ENCODE data around the gene DICER1.

Gene DICER1

DNA sequence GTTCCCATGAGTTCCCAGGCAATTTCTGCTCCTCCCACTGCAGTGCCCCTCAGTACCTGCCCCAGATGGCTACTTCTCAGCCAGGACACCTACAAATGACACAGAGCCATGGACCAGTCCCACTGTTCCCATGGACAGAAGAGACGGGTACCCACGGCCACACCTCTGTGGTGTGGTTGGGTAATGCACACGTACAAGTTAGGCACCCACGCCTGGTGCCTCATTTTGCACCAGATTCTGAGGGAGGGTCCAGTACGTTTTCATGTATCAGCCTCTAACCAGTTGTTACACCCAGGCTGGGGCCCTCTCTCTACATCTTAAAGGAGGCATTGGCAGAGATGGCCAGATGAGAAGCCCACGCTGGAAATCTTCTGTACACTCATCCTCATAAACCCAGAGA, 114.0 kb downstream of the DICER1 start:
- DNase-seq, result peak in 1 of 2 donors; percentile 34

DNA sequence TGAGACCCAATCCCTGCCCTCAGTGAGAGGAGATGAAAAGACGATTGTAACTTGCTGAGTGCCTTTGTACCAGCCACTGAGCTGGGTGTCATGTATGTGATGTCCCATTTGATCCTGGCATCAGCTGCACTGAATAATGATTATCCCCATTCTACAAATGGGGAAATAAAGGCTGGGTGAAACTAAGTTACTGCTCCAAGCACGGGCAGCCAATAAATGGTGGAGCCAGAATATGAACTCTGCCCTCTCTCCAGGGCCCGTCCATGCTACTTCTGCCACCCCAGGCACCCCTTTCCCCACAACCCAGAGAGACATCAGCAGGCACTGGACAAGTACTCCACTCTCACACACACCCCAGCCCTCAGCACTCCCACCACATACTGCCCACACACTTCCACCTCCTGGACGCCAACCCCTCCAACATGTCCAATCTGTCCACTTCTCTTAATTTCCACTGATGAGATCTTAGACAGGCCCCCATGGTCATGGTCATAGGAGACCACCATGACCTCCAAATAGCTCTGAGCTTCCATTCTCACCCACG, 115.8 kb downstream of the DICER1 start:
- Histone ChIP-seq H3K4me3 (no peak overlapping the region), H3K9me3 (no peaks in the 10 kb centered on the region), H3K27ac (peak overlapping the region; percentile 11 to 18), H3K4me1 (peaks cover 0 to 16% (median 9%) of the 10 kb centered on the region in 4 donors), H3K27me3 (no peaks in the 10 kb centered on the region), H3K36me3 (no peaks in the 10 kb centered on the region)
- no peak for DNase-seq
- TF ChIP-seq, protein P1, sequence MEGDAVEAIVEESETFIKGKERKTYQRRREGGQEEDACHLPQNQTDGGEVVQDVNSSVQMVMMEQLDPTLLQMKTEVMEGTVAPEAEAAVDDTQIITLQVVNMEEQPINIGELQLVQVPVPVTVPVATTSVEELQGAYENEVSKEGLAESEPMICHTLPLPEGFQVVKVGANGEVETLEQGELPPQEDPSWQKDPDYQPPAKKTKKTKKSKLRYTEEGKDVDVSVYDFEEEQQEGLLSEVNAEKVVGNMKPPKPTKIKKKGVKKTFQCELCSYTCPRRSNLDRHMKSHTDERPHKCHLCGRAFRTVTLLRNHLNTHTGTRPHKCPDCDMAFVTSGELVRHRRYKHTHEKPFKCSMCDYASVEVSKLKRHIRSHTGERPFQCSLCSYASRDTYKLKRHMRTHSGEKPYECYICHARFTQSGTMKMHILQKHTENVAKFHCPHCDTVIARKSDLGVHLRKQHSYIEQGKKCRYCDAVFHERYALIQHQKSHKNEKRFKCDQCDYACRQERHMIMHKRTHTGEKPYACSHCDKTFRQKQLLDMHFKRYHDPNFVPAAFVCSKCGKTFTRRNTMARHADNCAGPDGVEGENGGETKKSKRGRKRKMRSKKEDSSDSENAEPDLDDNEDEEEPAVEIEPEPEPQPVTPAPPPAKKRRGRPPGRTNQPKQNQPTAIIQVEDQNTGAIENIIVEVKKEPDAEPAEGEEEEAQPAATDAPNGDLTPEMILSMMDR (IDR thresholded peaks at IDR 0.05), result no peak
- intact Hi-C loops (cut with DNase I; ENCODE audit: low total_unique reads), result no loop called here

More for the DNA sequence above, 114.0 kb downstream of the DICER1 start:
- TF ChIP-seq, protein P1 (IDR thresholded peaks at IDR 0.05), result no peak
- Histone ChIP-seq H3K9me3 (no peaks in the 10 kb centered on the region), H3K4me3 (no peak overlapping the region), H3K36me3 (no peaks in the 10 kb centered on the region), H3K27ac (no peak overlapping the region), H3K4me1 (peaks cover 0 to 16% (median 9%) of the 10 kb centered on the region in 4 donors), H3K27me3 (no peaks in the 10 kb centered on the region)
- intact Hi-C loops (cut with DNase I; ENCODE audit: low total_unique reads), result no loop called here

DNA sequence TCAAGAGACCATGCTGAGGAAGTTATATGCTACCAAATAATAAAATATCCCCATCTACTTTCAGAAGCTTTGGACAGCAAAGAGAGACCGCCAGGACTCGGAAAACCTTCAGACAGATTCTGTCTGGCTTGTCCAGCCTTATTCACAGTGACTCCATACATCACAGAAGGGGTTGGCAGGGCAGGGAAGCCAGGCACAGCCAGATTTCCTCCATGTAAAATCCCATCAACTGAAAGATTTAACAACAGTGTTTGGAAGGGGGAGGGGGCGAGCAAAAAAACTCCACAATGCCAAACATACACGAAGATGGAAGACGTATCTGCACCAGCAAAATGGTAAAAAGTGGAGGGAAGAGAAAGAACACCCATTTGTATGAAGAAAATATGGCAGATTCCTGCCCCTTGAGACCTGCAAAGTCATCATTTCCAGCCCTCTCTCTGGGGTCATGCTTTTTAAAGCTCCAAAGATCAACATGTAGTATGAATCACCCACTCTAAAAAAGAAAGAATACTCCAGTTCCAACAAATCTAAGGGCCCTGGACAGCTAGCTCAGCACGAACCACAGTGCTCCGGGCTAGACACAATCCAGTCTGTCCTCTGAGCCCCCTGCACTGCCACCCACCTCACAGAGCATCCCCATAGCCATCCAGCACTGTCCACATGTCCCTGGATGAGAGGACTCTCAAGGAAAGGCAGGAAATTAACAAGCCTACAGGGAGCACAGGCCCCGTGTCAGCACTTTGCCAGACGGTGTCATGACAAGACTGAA, 116.4 kb downstream of the DICER1 start:
- peaks cover 0 to 16% (median 9%) of the 10 kb centered on the region in 4 donors for H3K4me1 ChIP-seq
- TF ChIP-seq, protein P1 (IDR thresholded peaks at IDR 0.05), result no peak
- intact Hi-C loops (cut with DNase I; ENCODE audit: low total_unique reads), result no loop called here
- H3K27ac ChIP-seq, result peak overlapping the region; percentile 18 to 19
- H3K27me3 ChIP-seq, result no peaks in the 10 kb centered on the region
- H3K9me3 ChIP-seq, result no peaks in the 10 kb centered on the region
- H3K36me3 ChIP-seq, result no peaks in the 10 kb centered on the region
- no peak overlapping the region for H3K4me3 ChIP-seq
- DNase-seq, result no peak

DNA sequence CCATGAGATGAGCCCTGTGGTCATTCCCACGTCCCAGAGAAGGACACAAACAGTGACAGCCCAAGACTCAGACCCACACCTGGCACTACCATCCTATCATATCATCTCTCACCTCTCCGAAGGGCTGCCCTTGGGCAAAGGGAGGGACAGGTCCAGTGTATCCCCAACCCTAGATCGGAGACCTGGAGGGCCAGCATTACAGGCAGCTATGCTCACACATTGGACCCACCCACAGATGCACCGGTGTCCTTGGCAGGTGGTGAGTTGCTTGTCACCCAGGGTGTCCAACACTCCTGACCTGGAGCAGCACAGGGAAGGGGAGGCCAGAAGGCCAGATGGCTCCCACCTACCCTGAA, 117.4 kb downstream of the DICER1 start:
- H3K9me3 ChIP-seq, result no peaks in the 10 kb centered on the region
- no peaks in the 10 kb centered on the region for H3K36me3 ChIP-seq
- peaks cover 0 to 16% (median 9%) of the 10 kb centered on the region in 4 donors for H3K4me1 ChIP-seq
- no peak overlapping the region for H3K4me3 ChIP-seq
- TF ChIP-seq, protein P1 (IDR thresholded peaks at IDR 0.05), result no peak
- no peaks in the 10 kb centered on the region for H3K27me3 ChIP-seq
- H3K27ac ChIP-seq, result no peak overlapping the region
- intact Hi-C loops (cut with DNase I; ENCODE audit: low total_unique reads), result no loop called here
- DNase-seq, result no peak

DNA sequence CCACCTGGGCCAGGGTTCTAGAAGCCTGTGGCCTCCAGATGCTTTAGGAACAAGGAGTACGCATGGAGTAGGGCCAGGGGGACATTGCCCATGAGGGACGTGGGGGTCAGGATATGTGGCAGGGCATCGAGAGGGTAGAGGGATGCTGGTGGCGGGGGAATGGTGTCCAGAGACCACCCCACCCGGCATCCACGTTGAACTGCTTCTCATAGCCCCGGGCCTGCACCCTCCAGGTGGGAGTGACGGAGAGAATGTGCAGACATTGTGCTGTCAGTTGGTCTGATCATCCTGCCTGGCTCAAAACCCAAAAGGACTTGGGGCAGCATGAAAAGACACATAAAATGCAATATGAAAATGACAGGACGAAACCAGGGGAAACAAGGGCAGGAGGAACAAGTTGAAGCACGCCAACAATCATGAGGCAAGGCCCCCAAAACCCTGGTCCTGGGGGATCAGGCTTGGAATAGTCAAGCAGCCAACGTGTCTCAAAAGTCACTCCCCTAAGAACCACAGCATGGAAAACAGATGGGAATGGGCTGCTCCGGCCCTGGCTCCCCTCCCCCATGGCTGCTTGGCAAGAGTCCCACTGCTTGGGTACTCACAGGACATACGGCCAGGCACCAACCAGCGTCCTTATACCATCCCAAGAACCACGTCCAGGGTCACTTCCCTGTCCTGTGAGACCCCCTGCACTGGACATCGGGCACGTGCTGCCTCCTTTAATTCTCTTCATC, 117.9 kb downstream of the DICER1 start:
- TF ChIP-seq, protein P1 (IDR thresholded peaks at IDR 0.05), result no peak
- Histone ChIP-seq H3K4me1 (peaks cover 0 to 16% (median 9%) of the 10 kb centered on the region in 4 donors), H3K27me3 (no peaks in the 10 kb centered on the region), H3K9me3 (no peaks in the 10 kb centered on the region), H3K36me3 (no peaks in the 10 kb centered on the region), H3K4me3 (no peak overlapping the region), H3K27ac (no peak overlapping the region)
- intact Hi-C loops (cut with DNase I; ENCODE audit: low total_unique reads), result no loop called here
- DNase-seq, result no peak
